ENCODE data around the gene NCOA6. TPM values are rescaled to one million over a fixed set of nuclear protein-coding genes. Genes with fewer than 3 reads are reported as not detected.
"Not testable (repeated sequence)": the region's sequence is repeated elsewhere in the genome, so short reads cannot be mapped to it uniquely, and the experiment has no call there.

The NCOA6 gene
- total RNA-seq, 2 experiments from 2014 or later = 14.6 to 16.3 TPM

DNA sequence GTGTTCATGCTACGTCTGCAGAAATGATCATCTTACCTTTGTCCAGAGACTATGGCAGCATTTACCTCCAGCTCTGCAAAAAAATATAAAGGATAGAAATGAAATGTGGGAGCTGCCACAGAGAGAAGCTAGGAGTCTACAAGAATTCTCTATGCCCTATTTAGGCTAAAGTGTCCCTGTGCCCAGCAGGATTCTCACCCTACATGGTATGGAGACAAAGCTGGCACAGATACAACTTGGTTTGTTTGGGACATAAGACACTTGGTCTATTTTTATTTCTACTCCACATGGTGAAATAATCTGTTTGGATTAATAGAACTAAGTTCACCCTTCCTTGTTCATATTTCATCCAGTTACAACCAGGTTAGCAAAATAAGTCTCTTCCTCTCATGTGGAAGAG lies 92.9 kb downstream of the NCOA6 start:
- H3K27ac Mint-ChIP-seq = no peak overlapping the region
- Histone ChIP-seq H3K4me3 (ENCODE audit: low read length) (no peak overlapping the region), H3K4me1 (ENCODE audit: insufficient read depth, low read length) (no peaks in the 10 kb centered on the region), H3K27ac (ENCODE audit: low read depth in 1 of 2, low read length in 2 of 2) (no peak overlapping the region), H3K36me3 (ENCODE audit: insufficient read depth, low read length) (peaks cover 36% of the 10 kb centered on the region), H3K9me3 (ENCODE audit: control insufficient read depth in 1 of 2, insufficient read depth in 1 of 2, low read length in 2 of 2) (no peaks in the 10 kb centered on the region), H3K27me3 (ENCODE audit: control insufficient read depth in 1 of 2, insufficient read depth in 2 of 2, low read length in 2 of 2) (no peaks in the 10 kb centered on the region)
- intact Hi-C loops (cut with DNase I, micrococcal nuclease) = no loop called here
- no peaks in the 10 kb centered on the region for H3K9me3 Mint-ChIP-seq
- POLR2A ChIA-PET = no interaction called here
- TF ChIP-seq CTCF (IDR thresholded peaks at IDR 0.05) = no peak
- H3K4me3 Mint-ChIP-seq = no peak overlapping the region
- ATAC-seq (ENCODE audit: poor library complexity) = no peak
- peaks cover 60% of the 10 kb centered on the region for H3K36me3 Mint-ChIP-seq (ENCODE audit: low read depth)
- CTCF ChIA-PET = no interaction called here
- H3K4me1 Mint-ChIP-seq (ENCODE audit: low read depth) = no peaks in the 10 kb centered on the region
- no peak for DNase-seq
- H3K27me3 Mint-ChIP-seq = no peaks in the 10 kb centered on the region

- Mint-ChIP-seq H3K27ac (no peak overlapping the region), H3K36me3 (ENCODE audit: low read depth) (peaks cover 74% of the 10 kb centered on the region), H3K4me1 (ENCODE audit: low read depth) (no peaks in the 10 kb centered on the region), H3K27me3 (no peaks in the 10 kb centered on the region), H3K9me3 (no peaks in the 10 kb centered on the region), H3K4me3 (no peak overlapping the region)
- no peaks in the 10 kb centered on the region for H3K4me1 ChIP-seq (ENCODE audit: insufficient read depth, low read length)
- H3K27me3 ChIP-seq (ENCODE audit: control insufficient read depth in 1 of 2, insufficient read depth in 2 of 2, low read length in 2 of 2) = no peaks in the 10 kb centered on the region
- H3K4me3 ChIP-seq (ENCODE audit: low read length) = no peak overlapping the region
- H3K9me3 ChIP-seq (ENCODE audit: control insufficient read depth in 1 of 2, insufficient read depth in 1 of 2, low read length in 2 of 2) = no peaks in the 10 kb centered on the region
- ATAC-seq (ENCODE audit: poor library complexity) = no peak
- peaks cover 52% of the 10 kb centered on the region for H3K36me3 ChIP-seq (ENCODE audit: insufficient read depth, low read length)
- no peak for DNase-seq
- POLR2A ChIA-PET = interaction anchor here (0.6 kb wide), 1 partner anchor 52 kb away, joined by 3 read pairs; no protein-coding TSS in a partner anchor
- intact Hi-C loops (cut with DNase I, micrococcal nuclease) = no loop called here
- CTCF ChIA-PET = interaction anchor here (0.6 to 1.0 kb wide), 3 partner anchors 35 to 91 kb away, joined by 3 read pairs; no protein-coding TSS in a partner anchor
- no peak overlapping the region for H3K27ac ChIP-seq (ENCODE audit: low read depth in 1 of 2, low read length in 2 of 2)
- no peak for TF ChIP-seq CTCF (IDR thresholded peaks at IDR 0.05)
Measured at GRCh38 chr20:34729416-34729815, 96.0 kb downstream of the NCOA6 start.

GRCh38 chr20:34724172-34724571 lies 101.3 kb downstream of the NCOA6 start:
- Histone ChIP-seq H3K27me3 (ENCODE audit: control insufficient read depth in 1 of 2, insufficient read depth in 2 of 2, low read length in 2 of 2) (no peaks in the 10 kb centered on the region), H3K36me3 (ENCODE audit: insufficient read depth, low read length) (peaks cover 42% of the 10 kb centered on the region), H3K4me3 (ENCODE audit: low read length) (no peak overlapping the region), H3K4me1 (ENCODE audit: insufficient read depth, low read length) (no peaks in the 10 kb centered on the region), H3K27ac (ENCODE audit: low read depth in 1 of 2, low read length in 2 of 2) (no peak overlapping the region), H3K9me3 (ENCODE audit: control insufficient read depth in 1 of 2, insufficient read depth in 1 of 2, low read length in 2 of 2) (no peaks in the 10 kb centered on the region)
- intact Hi-C loops (cut with DNase I, micrococcal nuclease) = no loop called here
- DNase-seq (no peak), ATAC-seq (ENCODE audit: poor library complexity) (no peak)
- Mint-ChIP-seq H3K27ac (no peak overlapping the region), H3K27me3 (no peaks in the 10 kb centered on the region), H3K4me1 (ENCODE audit: low read depth) (no peaks in the 10 kb centered on the region), H3K36me3 (ENCODE audit: low read depth) (peaks cover 75% of the 10 kb centered on the region), H3K9me3 (no peaks in the 10 kb centered on the region), H3K4me3 (no peak overlapping the region)
- ChIA-PET CTCF (no interaction called here), POLR2A (interaction anchor here (0.7 kb wide), 1 partner anchor 322 kb away, joined by 4 read pairs; no protein-coding TSS in a partner anchor)
- no peak for TF ChIP-seq CTCF (IDR thresholded peaks at IDR 0.05)

DNA sequence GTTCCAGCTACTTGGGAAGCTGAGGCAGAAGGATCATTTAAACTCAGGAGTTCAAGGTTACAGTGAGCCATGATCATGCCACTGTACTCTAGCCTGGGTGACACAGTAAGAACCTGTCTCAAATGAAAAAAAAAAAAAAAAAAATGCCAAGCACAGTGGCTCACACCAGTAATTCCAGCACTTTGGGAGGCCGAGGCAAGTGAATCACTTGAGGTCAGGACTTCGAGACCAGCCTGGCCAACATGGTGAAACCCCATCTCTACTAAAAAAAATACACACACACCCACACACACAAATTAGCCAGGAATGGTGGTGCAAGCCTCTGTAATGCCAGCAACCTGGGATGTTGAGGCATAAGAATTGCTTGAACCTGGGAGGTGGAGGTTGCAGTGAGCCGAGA lies 102.9 kb downstream of the NCOA6 start:
- POLR2A ChIA-PET; H3K27me3 ChIP-seq (ENCODE audit: control insufficient read depth in 1 of 2, insufficient read depth in 2 of 2, low read length in 2 of 2); H3K27ac Mint-ChIP-seq; intact Hi-C loops (cut with DNase I, micrococcal nuclease); H3K4me3 Mint-ChIP-seq; H3K9me3 ChIP-seq (ENCODE audit: control insufficient read depth in 1 of 2, insufficient read depth in 1 of 2, low read length in 2 of 2); H3K4me1 ChIP-seq (ENCODE audit: insufficient read depth, low read length); DNase-seq; H3K27me3 Mint-ChIP-seq; H3K9me3 Mint-ChIP-seq; H3K4me3 ChIP-seq (ENCODE audit: low read length); H3K4me1 Mint-ChIP-seq (ENCODE audit: low read depth); H3K27ac ChIP-seq (ENCODE audit: low read depth in 1 of 2, low read length in 2 of 2); ATAC-seq (ENCODE audit: poor library complexity): not testable (repeated sequence)
- H3K36me3 ChIP-seq (ENCODE audit: insufficient read depth, low read length) = peaks cover 43% of the 10 kb centered on the region
- CTCF ChIA-PET = interaction anchor here (1.4 kb wide), 1 partner anchor 47 kb away, joined by 3 read pairs; no protein-coding TSS in a partner anchor
- H3K36me3 Mint-ChIP-seq (ENCODE audit: low read depth) = peaks cover 74% of the 10 kb centered on the region

All from CD4-positive, alpha-beta T cell (primary cell).